HEK293 (cell line): Measurements from ENCODE around the gene BBS9.

Source experiments
- CTCF ChIA-PET: fragments of 350-600 bp; formaldehyde crosslinking; extraction: SDS; loops from one replicate; lab custom pipeline; 2021; ENCODE audit warnings: antibody characterized with exemption; lab: Yijun Ruan, JAX
- POLR2A ChIA-PET: fragments of 300-600 bp; formaldehyde crosslinking; extraction: SDS; loops from one replicate; lab custom pipeline; 2020; ENCODE audit warnings: antibody characterized with exemption, inconsistent platforms; lab: Yijun Ruan, JAX
- H3K27ac ChIP-seq: fragments of 200-500 bp; sonication (Bioruptor generic); 2 replicates; pipeline ENCODE4 v1.5.1; 2014; ENCODE audit warnings: low read depth, low read length, control low read depth, inconsistent platforms; ENCODE audit errors: extremely low read depth
- H3K36me3 ChIP-seq, 2 experiments: fragments of 200-500 bp in 1 of 2; sonication (Bioruptor generic) in 1 of 2; 1 replicate in 1 of 2; 2 replicates in 1 of 2; pipeline ENCODE4 v1.5.1; 2014 to 2017; ENCODE audit warnings: inconsistent platforms in 2 of 2, low read length in 2 of 2; ENCODE audit not compliant: control insufficient read depth in 2 of 2, insufficient read depth in 1 of 2
- H3K4me1 ChIP-seq: fragments of 200-500 bp; sonication (Bioruptor generic); 2 replicates; pipeline ENCODE4 v1.5.1; 2014; ENCODE audit warnings: mild to moderate bottlenecking, low read length, inconsistent platforms; ENCODE audit not compliant: control insufficient read depth, insufficient read depth
- H3K4me3 ChIP-seq: 2 replicates; pipeline ENCODE4 v1.5.1; 2011; ENCODE audit warnings: low read depth, mild to moderate bottlenecking, control low read depth, low read length, moderate library complexity
- H3K9me3 ChIP-seq: fragments of 200-500 bp; sonication (Bioruptor generic); 2 replicates; pipeline ENCODE4 v1.5.1; 2014; ENCODE audit warnings: low read depth, low read length, inconsistent platforms; ENCODE audit not compliant: control insufficient read depth, insufficient read depth
- ATF2 ChIP-seq: fragments of 450-650 bp; formaldehyde crosslinking; IDR thresholded peaks from 2 replicates; pipeline ENCODE4 v1.5.1; 2016; ENCODE audit warnings: missing biosample characterization, missing genetic modification characterization, low read depth
- BCL11A ChIP-seq: fragments of 450-650 bp; formaldehyde crosslinking; IDR thresholded peaks from 2 replicates; pipeline ENCODE4 v1.5.1; 2016; ENCODE audit warnings: low read depth, missing biosample characterization, missing genetic modification characterization
- GLI2 ChIP-seq: fragments of 450-650 bp; formaldehyde crosslinking; IDR thresholded peaks from 2 replicates; pipeline ENCODE4; 2017; ENCODE audit warnings: missing biosample characterization, missing genetic modification characterization, low read depth, borderline replicate concordance
- KLF10 ChIP-seq: fragments of 450-650 bp; IDR thresholded peaks from 2 replicates; pipeline ENCODE4 v1.5.1; 2018; ENCODE audit warnings: missing biosample characterization, mild to moderate bottlenecking, missing genetic modification characterization
- KLF16 ChIP-seq: fragments of 450-650 bp; formaldehyde crosslinking; IDR thresholded peaks from 2 replicates; pipeline ENCODE4 v1.5.1; 2017; ENCODE audit warnings: missing biosample characterization, missing genetic modification characterization
- PATZ1 ChIP-seq: fragments of 450-650 bp; formaldehyde crosslinking; IDR thresholded peaks from 2 replicates; pipeline ENCODE4 v1.5.1; 2016; ENCODE audit warnings: missing biosample characterization, missing genetic modification characterization
- YY1 ChIP-seq: fragments of 450-650 bp; formaldehyde crosslinking; IDR thresholded peaks from 2 replicates; pipeline ENCODE4 v1.5.1; 2018; ENCODE audit warnings: missing biosample characterization, missing genetic modification characterization
- ZBTB26 ChIP-seq: fragments of 450-650 bp; formaldehyde crosslinking; optimal IDR thresholded peaks from 2 replicates; pipeline ENCODE3; 2016; ENCODE audit warnings: missing biosample characterization, mild to moderate bottlenecking, missing genetic modification characterization
- ZBTB48 ChIP-seq: fragments of 450-650 bp; formaldehyde crosslinking; IDR thresholded peaks from 2 replicates; pipeline ENCODE4 v1.5.1; 2016; ENCODE audit warnings: missing biosample characterization, missing genetic modification characterization
- ZNF157 ChIP-seq: fragments of 450-650 bp; formaldehyde crosslinking; IDR thresholded peaks from 2 replicates; pipeline ENCODE4 v1.5.1; 2016; ENCODE audit warnings: missing biosample characterization, missing genetic modification characterization
- ZNF169 ChIP-seq: fragments of 450-650 bp; formaldehyde crosslinking; IDR thresholded peaks from 2 replicates; pipeline ENCODE4 v1.5.1; 2016; ENCODE audit warnings: missing biosample characterization, missing genetic modification characterization
- ZNF280D ChIP-seq: fragments of 450-650 bp; formaldehyde crosslinking; IDR thresholded peaks from 2 replicates; pipeline ENCODE4 v1.5.1; 2016; ENCODE audit warnings: missing biosample characterization, missing genetic modification characterization
- ZNF350 ChIP-seq: fragments of 450-650 bp; formaldehyde crosslinking; IDR thresholded peaks from 2 replicates; pipeline ENCODE4 v1.5.0; 2017; ENCODE audit warnings: missing biosample characterization, mild to moderate bottlenecking, missing genetic modification characterization
- ZNF521 ChIP-seq: fragments of 450-650 bp; formaldehyde crosslinking; IDR thresholded peaks from 2 replicates; pipeline ENCODE4 v1.5.1; 2017; ENCODE audit warnings: missing biosample characterization, mild to moderate bottlenecking, missing genetic modification characterization
- ZNF555 ChIP-seq: fragments of 450-650 bp; formaldehyde crosslinking; conservative IDR thresholded peaks from 2 replicates; pipeline ENCODE4 v1.5.1; 2017; ENCODE audit warnings: missing biosample characterization, mild to moderate bottlenecking, missing genetic modification characterization, inconsistent platforms
- ZNF624 ChIP-seq: fragments of 450-650 bp; formaldehyde crosslinking; IDR thresholded peaks from 2 replicates; pipeline ENCODE4 v1.5.1; 2017; ENCODE audit warnings: missing biosample characterization, missing genetic modification characterization
- ZNF629 ChIP-seq: fragments of 450-650 bp; formaldehyde crosslinking; IDR thresholded peaks from 2 replicates; pipeline ENCODE4 v1.5.1; 2017; ENCODE audit warnings: missing biosample characterization, missing genetic modification characterization
- ZNF747 ChIP-seq: fragments of 450-650 bp; formaldehyde crosslinking; IDR thresholded peaks from 2 replicates; pipeline ENCODE4 v1.5.1; 2016; ENCODE audit warnings: missing biosample characterization, missing genetic modification characterization
- ZNF837 ChIP-seq: fragments of 450-650 bp; formaldehyde crosslinking; IDR thresholded peaks from 2 replicates; pipeline ENCODE4 v1.5.1; 2016; ENCODE audit warnings: missing biosample characterization, missing genetic modification characterization

The BBS9 gene

GRCh38 chr7:33393770-33394169, 264.4 kb downstream of the BBS9 start:
- Histone ChIP-seq H3K4me1 (no peaks in the 10 kb centered on the region), H3K9me3 (no peaks in the 10 kb centered on the region), H3K27ac (no peak overlapping the region), H3K4me3 (no peak overlapping the region), H3K36me3 (no peaks in the 10 kb centered on the region)
- POLR2A ChIA-PET = no interaction called here
- TF ChIP-seq ZNF157 (tag by site-specific recombination) = no peak
- TF ChIP-seq ZNF169 (tag by site-specific recombination) = no peak
- no peak for TF ChIP-seq ZBTB48 (tag by site-specific recombination)
- no peak for TF ChIP-seq ZNF624
- no peak for TF ChIP-seq KLF10 (tag by site-specific recombination)
- no peak for TF ChIP-seq BCL11A (tag by site-specific recombination)
- no peak for TF ChIP-seq ZNF521 (tag by site-specific recombination)
- TF ChIP-seq ZNF280D (tag by site-specific recombination) = no peak
- no peak for TF ChIP-seq ZNF350
- TF ChIP-seq GLI2 (tag by site-specific recombination) = no peak
- no peak for TF ChIP-seq ZNF837
- TF ChIP-seq ZNF629 (tag by site-specific recombination) = no peak
- no peak for TF ChIP-seq ZNF555 (tag by site-specific recombination)
- TF ChIP-seq ZBTB26 (tag by site-specific recombination) = no peak
- CTCF ChIA-PET = no interaction called here

- ChIA-PET POLR2A (no interaction called here), CTCF (interaction anchor here (0.7 kb wide), 1 partner anchor 14 kb away, joined by 3 read pairs; no protein-coding TSS in a partner anchor)
- Histone ChIP-seq H3K9me3 (no peaks in the 10 kb centered on the region), H3K27ac (no peak overlapping the region), H3K36me3 (no peaks in the 10 kb centered on the region), H3K4me3 (no peak overlapping the region), H3K4me1 (no peaks in the 10 kb centered on the region; the same call in 1 of the 2 replicates)
- TF ChIP-seq ZNF747 (tag by site-specific recombination) (no peak), PATZ1 (tag by site-specific recombination) (no peak), KLF16 (tag by site-specific recombination) (no peak), ZNF629 (tag by site-specific recombination) (peak; percentile 45; the same call in 1 of the 2 replicates), ATF2 (tag by site-specific recombination) (0 out of 2 replicates have a peak, but pooled peaks have one; percentile 32), ZNF350 (no peak), BCL11A (tag by site-specific recombination) (no peak), YY1 (tag by site-specific recombination) (no peak)
Measured at GRCh38 chr7:33395340-33395739, 266.0 kb downstream of the BBS9 start.
